A549 (cell line): ENCODE measurements around the gene POTEE. TPM values are rescaled to one million over a fixed set of nuclear protein-coding genes. Genes with fewer than 3 reads are reported as not detected.
"Not testable (repeated sequence)": the region's sequence is repeated elsewhere in the genome, so short reads cannot be mapped to it uniquely, and the experiment has no call there.

ENCODE experiments used
- ATAC-seq, 2 experiments: fragments of 200-7000 bp in 1 of 2; fragments of >200 bp in 1 of 2; cut with Nextera tagmentation in 1 of 2; cut with Tn5 transposase in 1 of 2; 3 replicates each; pipeline versions ENCODE4 v1.8.0 to v1.9.1; 2018 to 2020; ENCODE audit warnings: mild to moderate bottlenecking in 1 of 2, moderate library complexity in 1 of 2
- CTCF ChIA-PET: fragments of 300-600 bp; sonication (Branson Sonifier 250); formaldehyde crosslinking; extraction: SDS; loops from one replicate; lab custom pipeline; 2021; ENCODE audit warnings: antibody characterized with exemption, inconsistent platforms; lab: Yijun Ruan, JAX
- POLR2A ChIA-PET: fragments of 350-600 bp; formaldehyde crosslinking; extraction: SDS; loops from one replicate; lab custom pipeline; 2021; ENCODE audit warnings: antibody characterized with exemption, inconsistent platforms; lab: Yijun Ruan, JAX
- DNase-seq, 2 experiments: peaks; one replicate each; pipeline versions ENCODE4 v3.0.0 to v3.0.0-alpha.2; 2011 to 2016; ENCODE audit warnings: low read depth in 1 of 2, low spot score in 1 of 2
- FAIRE-seq: peaks from 2 replicates; lab custom pipeline; 2011; peaks lifted over from hg19 to GRCh38; lab: Jason Lieb, UNC
- H3K27ac ChIP-seq, 2 experiments: fragments of >200 bp; sonication (Bioruptor Twin); formaldehyde crosslinking; 3 replicates each; pipeline ENCODE4 v1.5.1; 2016 to 2017
- H3K4me1 ChIP-seq: fragments of >200 bp; sonication (Bioruptor Twin); formaldehyde crosslinking; 3 replicates; pipeline ENCODE4 v1.6.1; 2016
- H3K4me2 ChIP-seq: fragments of >200 bp; sonication (Bioruptor Twin); formaldehyde crosslinking; 3 replicates; pipeline ENCODE4 v1.6.1; 2016
- H3K4me3 ChIP-seq: fragments of >200 bp; sonication (Bioruptor Twin); formaldehyde crosslinking; 3 replicates; pipeline ENCODE4 v1.5.1; 2016
- H3K9me3 ChIP-seq: fragments of >200 bp; sonication (Bioruptor Twin); formaldehyde crosslinking; 3 replicates; pipeline ENCODE4 v1.6.1; 2016
- MAFK ChIP-seq: fragments of 450-650 bp; IDR thresholded peaks from 2 replicates; pipeline ENCODE4 v1.6.1; 2014; ENCODE audit not compliant: partially characterized antibody
- WGBS: methylation state at CpG from one replicate; pipeline ENCODE4 v1.1.6; 2017; ENCODE audit errors: missing lambda C conversion rate; 5-methylcytosine and 5-hydroxymethylcytosine counted together
- polyA plus RNA-seq, 4 experiments: library from polyadenylated mRNA; depleted of rRNA in 3 of 4; stranded (reverse); fragments of >200 nt; fragmentation: RNase III in 1 of 4; extraction: RNeasy Plus Mini Kit Qiagen cat#74134 plus additional on column Dnase treatment in 1 of 4; gene quantifications; 2 replicates in 3 of 4; 3 replicates in 1 of 4; pipeline ENCODE4 v1.2.3, GENCODE V29; 2011 to 2017
- small RNA-seq, 6 experiments: library from RNA; depleted of rRNA; stranded (forward); fragments of <200 nt; gene quantifications; one replicate each; pipeline ENCODE3, GENCODE V24; 2012

Gene POTEE
- polyA plus RNA-seq, 2 of the 4 experiments (the other 2 are of a cell fraction): 0.05 to 0.10 TPM

DNA sequence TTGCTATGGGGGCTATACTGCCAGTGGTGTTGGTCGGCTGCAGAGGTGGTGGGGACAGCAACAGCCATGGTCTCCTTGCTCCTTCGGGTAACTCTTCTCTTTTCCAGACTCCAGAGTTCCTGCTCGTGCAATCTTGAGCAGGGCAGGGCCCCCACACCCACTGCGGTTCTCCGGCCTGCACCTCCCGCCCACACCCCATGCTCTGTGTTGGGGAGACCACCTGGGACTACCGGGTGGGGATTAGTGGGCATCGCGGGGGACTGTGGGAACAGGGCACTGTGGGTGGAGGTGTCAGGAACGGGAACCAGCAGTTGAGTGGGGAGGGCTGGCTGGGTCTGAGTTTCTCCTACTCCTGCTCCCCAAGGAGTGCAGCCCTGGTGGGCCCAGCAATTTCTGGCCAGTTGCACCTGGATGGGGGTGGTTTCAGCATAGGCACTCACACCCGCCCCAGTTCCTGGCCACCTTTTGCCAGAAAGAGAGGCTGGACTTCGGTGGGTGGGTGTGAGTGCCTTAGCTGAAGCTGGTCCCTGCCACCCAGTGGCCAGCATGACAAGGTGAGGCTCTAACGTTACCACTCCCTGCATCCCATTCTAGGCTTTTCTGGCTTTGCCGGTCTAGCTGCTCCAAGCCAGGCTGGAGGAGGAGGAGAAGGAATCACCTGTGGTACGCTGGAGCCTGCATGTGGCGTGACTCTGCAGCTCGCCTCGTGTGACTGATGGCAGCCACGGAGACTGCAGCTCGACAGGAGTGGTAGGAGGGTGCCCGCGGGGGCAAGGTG is 1.3 kb downstream of the POTEE start:
- WGBS: 37% methylated on average over 6 of the region's 22 CpGs
- peak; percentile 45 to 76; a peak in 5 of 6 replicates for ATAC-seq
- H3K4me1 ChIP-seq, H3K9me3 ChIP-seq, H3K27ac ChIP-seq, CTCF ChIA-PET, H3K4me3 ChIP-seq, H3K4me2 ChIP-seq, DNase-seq, POLR2A ChIA-PET, FAIRE-seq: not testable (repeated sequence)

DNA sequence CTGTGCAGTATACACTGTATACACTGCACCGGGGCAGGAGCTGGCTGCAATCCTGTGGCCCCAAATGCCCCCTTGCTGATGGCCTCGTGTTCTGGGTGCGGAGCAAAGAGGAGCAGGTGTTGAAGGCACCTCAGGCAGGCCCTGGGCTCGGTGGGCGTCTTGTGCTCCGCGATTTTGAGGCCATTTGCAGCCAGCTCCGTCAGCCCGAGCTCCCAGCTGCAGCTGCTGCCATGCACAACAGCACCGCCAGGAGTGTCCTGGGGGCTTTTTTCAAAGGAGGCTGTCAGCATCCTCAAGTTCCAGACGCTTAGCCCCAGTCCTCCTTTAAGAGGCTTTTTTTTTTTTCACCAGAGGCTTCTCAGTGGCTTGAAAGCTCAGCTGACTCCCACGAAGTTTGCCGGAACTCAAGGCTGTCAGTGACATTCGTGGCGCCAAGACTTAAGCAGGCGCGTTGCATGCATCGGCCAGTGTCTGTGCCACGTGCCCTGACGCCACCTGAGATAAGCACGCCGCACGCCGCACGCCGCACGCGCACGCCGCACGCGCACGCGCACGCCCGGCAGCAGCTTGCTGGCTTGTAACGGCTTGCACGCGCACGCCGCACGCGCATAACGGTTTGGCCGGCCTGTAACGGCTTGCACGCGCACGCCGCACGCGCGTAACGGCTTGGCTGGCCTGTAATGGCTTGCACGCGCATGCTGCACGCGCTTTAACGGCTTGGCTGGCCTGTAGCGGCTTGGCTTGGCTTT is 8.1 kb downstream of the POTEE start:
- H3K4me2 ChIP-seq, H3K27ac ChIP-seq, DNase-seq, H3K9me3 ChIP-seq, POLR2A ChIA-PET, ATAC-seq, H3K4me3 ChIP-seq, FAIRE-seq, CTCF ChIA-PET, H3K4me1 ChIP-seq: not testable (repeated sequence)
- WGBS: 46% methylated on average over 3 of the region's 60 CpGs

DNA sequence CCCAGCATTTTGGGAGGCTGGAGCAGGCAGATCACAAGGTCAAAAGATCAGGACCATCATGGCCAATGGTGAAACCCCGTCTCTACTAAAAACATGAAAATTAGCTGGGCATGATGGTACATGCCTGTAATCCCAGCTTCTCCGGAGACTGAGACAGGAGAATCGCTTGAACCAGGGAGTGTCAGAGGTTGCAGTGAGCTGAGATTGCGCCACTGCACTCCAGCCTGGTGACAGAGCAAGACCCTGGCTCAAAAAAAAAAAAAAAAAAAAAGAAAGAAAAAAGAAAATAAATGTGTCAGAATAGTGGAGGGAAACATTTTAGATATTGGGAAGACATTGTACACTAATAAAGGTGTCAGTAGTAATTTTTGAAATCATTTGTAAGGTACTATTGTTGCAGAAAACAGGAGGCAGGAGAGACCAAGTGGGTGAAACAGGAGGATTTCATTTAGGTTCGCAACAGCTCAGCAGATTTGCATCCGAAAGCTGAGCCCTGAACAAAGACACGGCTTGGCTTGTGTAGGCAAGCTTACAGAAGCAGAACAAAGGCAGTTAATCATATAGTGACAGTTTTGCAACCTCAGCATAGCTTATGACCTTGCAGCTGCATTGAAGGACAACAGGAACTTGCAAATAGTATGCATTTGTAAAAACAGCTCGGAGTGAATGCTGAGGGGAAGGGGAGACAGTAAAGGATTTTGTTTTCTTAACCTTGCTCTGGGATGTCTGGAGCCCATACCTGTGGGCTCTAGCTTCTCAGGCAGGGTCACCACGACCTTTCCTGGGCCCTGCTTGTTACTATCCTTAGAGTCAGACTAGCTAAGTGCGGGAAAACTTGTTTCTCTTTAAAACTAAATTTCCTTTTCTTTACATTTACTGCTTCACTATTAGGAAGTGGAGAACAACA is 26.5 kb downstream of the POTEE start:
- WGBS: 38% methylated on average over 7 of the region's 10 CpGs
- H3K4me1 ChIP-seq, DNase-seq, H3K4me2 ChIP-seq, CTCF ChIA-PET: not testable (repeated sequence)
- peak; percentile 45 for TF ChIP-seq MAFK
- TF ChIP-seq, all 56 proteins: peak for 1; not testable (repeated sequence) for 55
- POLR2A ChIA-PET, FAIRE-seq, H3K4me3 ChIP-seq, H3K27ac ChIP-seq, H3K9me3 ChIP-seq, ATAC-seq: not testable (repeated sequence)

Small RNAs within 50 kb of the gene (small RNA-seq; reads per million reads assigned to genes)
- gene AC009477.1 (0 reads per million in 6 experiments), gene RNU6-127P (0 reads per million in 6 experiments)

Other genes with a start within 250 kb of the POTEE start
- gene FAM168B, start 116.1 kb upstream of the POTEE start, polyA plus RNA-seq (2011; rRNA removed): 86.8 and 106 TPM in 2 replicates
- 80.9 to 84.0 TPM (median 83.2 TPM) in 3 replicates for gene FAM168B, start 116.1 kb upstream of the POTEE start, polyA plus RNA-seq (2017; fragmentation: RNase III; extraction: RNeasy Plus Mini Kit Qiagen cat#74134 plus additional on column Dnase treatment)
- 70.6 and 76.6 TPM in 2 replicates for gene PLEKHB2, start 104.2 kb upstream of the POTEE start, polyA plus RNA-seq (2011; rRNA removed)
- 54.4 to 57.5 TPM (median 57.0 TPM) in 3 replicates for gene PLEKHB2, start 104.2 kb upstream of the POTEE start, polyA plus RNA-seq (2017; fragmentation: RNase III; extraction: RNeasy Plus Mini Kit Qiagen cat#74134 plus additional on column Dnase treatment)
- gene RAB6D, start 154.6 kb downstream of the POTEE start, polyA plus RNA-seq (2011; rRNA removed): 0.05 and 0.07 TPM in 2 replicates
- gene RAB6D, start 154.6 kb downstream of the POTEE start, polyA plus RNA-seq (2017; fragmentation: RNase III; extraction: RNeasy Plus Mini Kit Qiagen cat#74134 plus additional on column Dnase treatment): 0.04 to 0.07 TPM (median 0.07 TPM) in 3 replicates